Naive B cell (primary cell): Measurements from ENCODE around the gene FAM117A. TPM values are rescaled to one million over a fixed set of nuclear protein-coding genes. Genes with fewer than 3 reads are reported as not detected.
A peak's percentile ranks its signal among the peaks of the same experiment; 100 is the strongest.

Experiments used
- ATAC-seq, 2 donors: fragments of 150-1000 bp; cut with Tn5 transposase; 2 replicates each; pipeline ENCODE4 v1.10.0; 2021; ENCODE audit warnings: low read depth in 2 of 2, mild to moderate bottlenecking in 2 of 2, moderate library complexity in 2 of 2
- DNase-seq: peaks from one replicate; pipeline ENCODE4 v3.0.0; 2022
- H3K27ac Mint-ChIP-seq, 6 donors: one replicate each; pipeline ENCODE4 v1.8.0; 2020 to 2022; ENCODE audit warnings: mild to moderate bottlenecking in 6 of 6, mixed read lengths in 6 of 6, moderate library complexity in 5 of 6, inconsistent platforms in 2 of 6
- H3K27me3 Mint-ChIP-seq, 3 donors: one replicate each; pipeline ENCODE4 v1.8.0; 2021 to 2022; ENCODE audit warnings: mixed read lengths in 3 of 3, mild to moderate bottlenecking in 1 of 3
- H3K36me3 Mint-ChIP-seq, 2 donors: one replicate each; pipeline ENCODE4 v1.8.0; 2020 to 2022; ENCODE audit warnings: mixed read lengths in 2 of 2, inconsistent platforms in 1 of 2, mild to moderate bottlenecking in 1 of 2
- H3K4me1 Mint-ChIP-seq, 3 donors: one replicate each; pipeline ENCODE4 v1.8.0; 2020 to 2022; ENCODE audit warnings: mixed read lengths in 3 of 3, inconsistent platforms in 1 of 3, mild to moderate bottlenecking in 1 of 3, moderate library complexity in 1 of 3
- H3K4me3 Mint-ChIP-seq, 8 donors: one replicate each; pipeline ENCODE4 v1.8.0; 2020 to 2022; ENCODE audit warnings: mild to moderate bottlenecking in 8 of 8, mixed read lengths in 8 of 8, moderate library complexity in 8 of 8, inconsistent platforms in 2 of 8
- H3K9me3 Mint-ChIP-seq, 7 donors: one replicate each; pipeline ENCODE4 v1.8.0; 2020 to 2022; ENCODE audit warnings: mixed read lengths in 7 of 7, mild to moderate bottlenecking in 5 of 7, inconsistent platforms in 2 of 7, moderate library complexity in 1 of 7
- polyA plus RNA-seq, 6 donors: library from polyadenylated mRNA; unstranded; fragments of 300-500 nt; fragmentation: Illumina TruSeq; gene quantifications; one replicate each; pipeline ENCODE4 v1.2.3, GENCODE V29; 2021; ENCODE audit warnings: low read depth in 6 of 6

FAM117A gene
- polyA plus RNA-seq, 6 donors from 2014 or later = 36.4 to 66.0 (median 54.3) TPM

DNA sequence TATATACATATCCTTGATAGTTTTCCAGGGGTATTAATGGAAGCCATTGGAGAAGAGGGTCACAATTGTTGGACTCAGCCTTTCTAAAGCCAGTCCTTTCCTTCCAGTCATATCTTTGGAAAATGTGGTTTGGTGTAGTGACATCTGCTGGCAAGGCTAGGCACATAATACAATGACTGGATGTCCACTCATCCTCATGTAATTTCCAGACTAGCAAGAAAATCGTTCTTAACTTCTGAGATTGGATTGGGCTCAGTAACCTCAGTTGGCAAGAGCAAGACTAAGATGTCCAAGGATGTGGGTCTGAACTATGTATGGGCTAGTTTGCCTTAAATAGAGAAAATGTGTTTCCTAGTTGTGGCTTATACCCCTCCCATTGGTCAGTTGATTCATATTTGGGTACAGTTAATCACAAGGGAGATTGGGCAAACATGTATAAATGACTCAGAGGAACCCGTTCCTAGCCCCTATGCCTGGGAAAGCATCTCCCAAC lies 15.9 kb upstream of the FAM117A start:
- ATAC-seq (peak in 1 of 2 donors; percentile 53), DNase-seq (no peak)
- H3K4me3 Mint-ChIP-seq = peak overlapping the region in 1 of 8 donors; percentile 11
- H3K36me3 Mint-ChIP-seq = no peaks in the 10 kb centered on the region
- no peaks in the 10 kb centered on the region for H3K9me3 Mint-ChIP-seq
- no peak overlapping the region for H3K27ac Mint-ChIP-seq
- H3K4me1 Mint-ChIP-seq = peaks cover 3 to 8% (median 5%) of the 10 kb centered on the region in 3 donors
- no peaks in the 10 kb centered on the region for H3K27me3 Mint-ChIP-seq

DNA sequence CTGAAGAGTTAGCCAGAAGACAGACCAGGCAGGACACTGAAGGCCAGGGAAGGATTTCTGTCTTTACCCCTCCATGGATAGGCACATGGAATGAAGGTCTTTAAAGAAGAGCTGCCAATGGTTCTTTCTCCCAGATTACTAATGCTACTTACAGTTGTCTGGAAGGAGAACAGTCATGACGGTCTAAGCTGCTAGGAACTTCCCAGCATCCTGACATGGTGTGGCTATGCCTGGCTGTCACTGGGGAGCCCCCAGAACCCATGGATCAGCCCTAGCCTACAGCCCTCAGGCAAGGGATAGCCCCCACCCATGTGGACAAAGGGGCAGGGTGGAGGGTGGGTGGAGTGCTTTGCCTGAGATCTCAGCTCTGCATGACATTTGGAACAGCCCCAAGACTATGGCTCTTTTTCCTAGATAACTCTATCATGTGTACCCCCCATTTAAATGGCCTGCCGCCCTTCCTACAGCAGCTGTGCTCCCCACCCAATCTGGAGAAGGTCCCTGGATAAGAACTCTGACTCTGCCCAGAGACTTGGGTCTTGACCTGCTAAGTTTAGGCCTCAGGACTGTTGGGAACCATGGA lies 15.3 kb upstream of the FAM117A start:
- DNase-seq (no peak), ATAC-seq (no peak)
- Mint-ChIP-seq H3K4me3 (no peak overlapping the region), H3K4me1 (peaks cover 3 to 8% (median 5%) of the 10 kb centered on the region in 3 donors), H3K27ac (peak overlapping the region in 2 of 6 donors; percentile 17 to 47), H3K9me3 (no peaks in the 10 kb centered on the region), H3K36me3 (no peaks in the 10 kb centered on the region), H3K27me3 (no peaks in the 10 kb centered on the region)

DNA sequence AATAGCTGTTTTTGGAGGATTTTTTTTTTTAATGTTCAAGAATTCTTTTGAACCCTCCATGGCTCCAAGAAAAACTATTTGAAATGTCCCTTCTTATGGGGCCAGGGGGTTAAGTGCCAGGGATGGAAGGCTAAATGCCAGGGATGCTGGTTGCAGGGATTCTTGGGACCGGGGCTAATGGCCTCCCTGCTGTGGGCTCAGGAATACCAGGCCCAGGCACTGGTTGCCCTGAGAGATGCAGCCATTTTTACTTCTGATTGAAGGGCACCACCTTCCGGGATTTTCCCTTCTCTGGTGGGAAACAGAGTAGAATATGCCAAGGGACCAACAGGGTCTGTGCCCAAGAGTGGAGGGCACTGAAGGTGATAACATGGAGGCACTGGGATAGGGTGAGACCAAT lies 13.6 kb upstream of the FAM117A start:
- Mint-ChIP-seq H3K27ac (no peak overlapping the region), H3K4me3 (no peak overlapping the region), H3K4me1 (peaks cover 3 to 8% (median 5%) of the 10 kb centered on the region in 3 donors), H3K9me3 (no peaks in the 10 kb centered on the region), H3K36me3 (no peaks in the 10 kb centered on the region), H3K27me3 (no peaks in the 10 kb centered on the region)
- DNase-seq = no peak
- ATAC-seq = no peak

DNA sequence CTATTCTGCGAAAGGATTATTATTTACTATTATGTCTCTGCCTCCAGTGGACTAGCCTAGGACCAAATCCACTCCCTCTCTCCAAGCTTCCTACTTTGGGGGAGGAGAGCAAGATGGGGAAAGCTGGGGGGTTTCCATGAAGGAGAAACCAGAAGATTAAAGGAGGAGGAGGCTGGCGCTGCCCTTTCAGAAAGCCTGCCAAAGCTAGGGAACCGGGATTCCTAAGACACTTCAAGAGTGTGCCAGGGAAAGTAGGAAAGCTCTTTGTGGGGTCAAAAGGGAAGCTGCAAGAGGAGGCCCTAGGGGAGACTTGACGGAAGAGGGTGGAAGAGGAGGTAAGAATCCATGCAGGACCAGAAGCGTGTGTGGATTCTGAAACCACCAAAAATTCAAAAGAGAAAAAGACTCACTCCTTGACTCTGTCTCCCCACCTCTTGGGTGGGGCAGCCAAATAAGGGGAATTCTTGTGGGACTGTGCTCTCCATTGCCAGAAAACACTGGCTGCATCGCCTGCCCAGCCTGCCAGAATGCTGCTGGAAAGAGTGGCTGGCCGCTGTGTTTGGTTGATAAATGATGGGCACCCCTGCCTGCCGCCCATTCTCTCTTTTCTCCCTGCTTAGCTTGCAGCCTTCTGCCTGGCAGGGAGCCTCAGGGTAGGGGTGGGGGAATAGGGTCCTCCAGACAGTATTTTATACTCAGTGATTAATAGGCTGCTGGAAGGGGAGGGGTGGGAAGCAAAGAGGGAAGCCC lies 12.8 kb upstream of the FAM117A start:
- H3K4me3 Mint-ChIP-seq = no peak overlapping the region
- H3K36me3 Mint-ChIP-seq = no peaks in the 10 kb centered on the region
- no peaks in the 10 kb centered on the region for H3K9me3 Mint-ChIP-seq
- H3K27ac Mint-ChIP-seq = no peak overlapping the region
- no peaks in the 10 kb centered on the region for H3K27me3 Mint-ChIP-seq
- no peak for DNase-seq
- no peak for ATAC-seq
- H3K4me1 Mint-ChIP-seq = peaks cover 3 to 8% (median 5%) of the 10 kb centered on the region in 3 donors

DNA sequence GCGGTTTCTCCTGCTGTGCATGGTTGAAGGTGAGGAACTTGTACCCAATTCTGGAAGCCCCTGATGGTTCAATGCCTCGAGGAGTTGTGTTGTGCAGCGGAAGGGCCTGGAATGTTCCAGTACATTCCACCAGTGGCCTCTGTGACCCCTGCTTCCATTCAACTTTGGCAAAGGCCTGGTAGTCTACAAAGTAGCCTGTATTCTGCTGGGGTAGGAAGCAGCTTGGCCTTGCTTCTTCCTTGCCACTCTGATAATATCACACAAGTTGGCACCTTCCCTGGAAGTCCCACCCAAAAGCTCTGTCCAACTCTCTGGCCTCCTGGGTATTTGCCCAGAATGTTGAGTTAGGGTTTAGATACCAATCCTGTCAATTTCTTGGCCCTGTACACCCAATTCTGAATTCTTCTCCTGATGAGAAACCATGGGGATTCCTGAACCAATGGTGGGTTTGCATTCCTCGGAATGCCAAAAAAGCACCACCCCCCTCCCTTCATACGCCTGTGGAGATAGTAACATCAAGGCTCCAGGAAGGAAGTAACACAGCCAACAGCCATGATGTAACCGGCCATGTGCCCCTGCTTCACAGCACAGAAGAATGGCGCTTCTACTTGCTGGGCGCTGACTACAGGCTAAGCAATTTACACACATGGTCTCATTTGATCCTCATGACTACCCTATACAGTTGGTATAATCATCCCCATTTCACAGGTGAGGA lies 11.8 kb upstream of the FAM117A start:
- no peaks in the 10 kb centered on the region for H3K27me3 Mint-ChIP-seq
- ATAC-seq (no peak), DNase-seq (no peak)
- no peak overlapping the region for H3K27ac Mint-ChIP-seq
- no peaks in the 10 kb centered on the region for H3K36me3 Mint-ChIP-seq
- H3K4me3 Mint-ChIP-seq = no peak overlapping the region
- peaks cover 3 to 8% (median 5%) of the 10 kb centered on the region in 3 donors for H3K4me1 Mint-ChIP-seq
- H3K9me3 Mint-ChIP-seq = no peaks in the 10 kb centered on the region

DNA sequence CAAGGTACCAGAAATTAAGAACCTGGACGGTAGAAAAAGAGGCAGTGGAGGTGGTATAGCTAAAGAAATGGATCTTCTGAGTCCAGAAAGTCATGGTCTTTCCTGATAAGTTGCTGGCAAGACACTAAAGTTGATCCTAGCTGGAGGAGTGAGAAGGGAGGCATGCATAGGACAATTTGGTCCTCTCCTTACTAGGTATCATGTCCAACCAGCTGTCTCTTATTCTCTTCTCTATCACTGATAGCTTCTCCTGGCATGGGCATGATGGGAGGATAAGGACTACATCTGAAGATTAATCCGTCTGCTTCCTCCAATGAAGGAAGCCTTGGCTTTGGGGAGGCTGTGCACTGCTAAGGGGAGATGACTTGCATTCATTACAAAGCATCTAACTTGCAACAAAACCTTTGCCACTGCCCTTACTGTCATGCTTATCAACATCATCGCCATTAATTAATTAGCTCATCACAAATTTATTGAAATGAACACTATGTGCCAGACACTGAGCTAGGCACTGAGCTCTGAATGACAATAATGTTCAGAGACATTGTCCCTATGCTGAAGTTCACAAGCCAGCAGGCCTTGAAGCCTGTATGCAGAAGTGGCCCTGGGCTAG lies 3.1 kb upstream of the FAM117A start:
- H3K27ac Mint-ChIP-seq = no peak overlapping the region
- no peak for ATAC-seq

DNA sequence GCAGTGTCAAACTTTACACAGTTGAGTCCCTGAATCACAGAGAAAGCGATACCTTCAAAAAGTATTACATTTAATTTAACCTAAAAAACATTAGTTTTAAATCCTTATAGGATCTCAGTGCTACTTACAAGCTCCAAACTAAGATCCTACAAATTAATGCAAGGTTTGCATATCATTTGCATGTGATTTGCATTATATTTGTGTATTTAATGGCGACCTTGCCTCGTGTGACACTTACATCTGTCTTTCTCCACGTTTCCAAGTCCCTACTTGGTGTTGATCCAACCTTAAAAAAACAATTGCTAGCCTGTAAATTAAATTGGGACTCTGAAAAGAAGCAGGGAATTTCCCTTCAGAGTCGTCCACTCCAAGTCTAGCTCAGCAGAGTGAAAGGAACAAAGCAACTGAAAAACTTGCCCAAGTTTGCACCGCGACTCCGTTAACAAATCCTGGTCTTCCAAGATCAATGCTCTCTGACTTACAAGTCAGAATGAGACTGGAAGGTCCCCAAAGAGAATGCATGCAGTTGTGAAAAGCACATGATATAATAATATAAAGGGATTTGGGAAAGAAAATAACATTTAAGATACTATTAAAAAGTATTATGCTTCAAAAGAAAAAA lies 739 bp upstream of the FAM117A start:
- H3K9me3 Mint-ChIP-seq = peaks cover 0 to 3% (median 0%) of the 10 kb centered on the region in 7 donors
- DNase-seq (no peak), ATAC-seq (no peak)
- no peaks in the 10 kb centered on the region for H3K27me3 Mint-ChIP-seq
- H3K4me1 Mint-ChIP-seq = peaks cover 39 to 45% (median 44%) of the 10 kb centered on the region in 3 donors
- H3K36me3 Mint-ChIP-seq = no peaks in the 10 kb centered on the region
- peak overlapping the region; percentile 74 to 95 (median 88) for H3K4me3 Mint-ChIP-seq
- peak overlapping the region; percentile 58 to 95 (median 90) for H3K27ac Mint-ChIP-seq

More for the DNA sequence above, 3.1 kb upstream of the FAM117A start:
- no peaks in the 10 kb centered on the region for H3K36me3 Mint-ChIP-seq
- H3K27me3 Mint-ChIP-seq = no peaks in the 10 kb centered on the region
- H3K9me3 Mint-ChIP-seq = peaks cover 0 to 3% (median 0%) of the 10 kb centered on the region in 7 donors
- H3K4me1 Mint-ChIP-seq = peaks cover 21 to 23% (median 22%) of the 10 kb centered on the region in 3 donors
- no peak overlapping the region for H3K4me3 Mint-ChIP-seq
- no peak for DNase-seq

DNA sequence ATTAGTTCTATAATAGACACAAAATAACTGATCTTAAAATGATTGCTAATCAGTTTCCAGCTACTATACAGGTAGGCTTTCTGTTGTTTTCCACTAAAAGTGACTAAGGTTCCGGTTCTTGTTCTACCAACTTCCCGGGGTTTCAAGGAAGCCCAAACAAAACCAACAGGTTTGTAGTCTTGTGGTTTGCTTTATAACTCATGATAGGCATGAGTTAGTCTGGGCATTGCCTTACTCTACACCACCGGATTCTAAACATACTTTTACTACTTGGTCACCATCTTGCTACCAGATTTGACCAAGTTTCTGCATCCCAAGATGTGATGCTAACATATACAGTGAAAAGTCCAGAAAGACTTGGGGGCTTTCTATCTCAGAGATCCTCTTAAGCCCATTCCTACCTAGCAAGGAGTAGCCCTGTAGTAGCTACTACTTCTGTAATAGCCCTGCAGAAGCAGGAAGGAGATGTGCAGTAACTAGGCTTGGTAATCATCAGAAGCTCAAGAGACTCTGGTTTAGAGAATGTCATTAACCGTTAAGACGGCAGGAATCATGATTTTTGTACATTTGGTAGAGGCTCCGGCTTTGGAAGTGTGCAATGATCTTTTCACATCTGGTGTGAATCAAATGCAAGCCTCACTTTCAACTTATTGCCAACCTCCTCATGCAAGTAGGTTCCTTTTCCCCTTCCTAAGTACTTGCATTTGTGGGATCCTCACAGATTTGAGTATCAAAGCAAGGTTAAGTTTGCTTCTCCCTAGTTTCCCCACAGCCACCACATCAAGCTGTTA lies 1.6 kb downstream of the FAM117A start:
- H3K36me3 Mint-ChIP-seq = no peaks in the 10 kb centered on the region
- peak overlapping the region in 5 of 6 donors; percentile 72 to 94 (median 85) for H3K27ac Mint-ChIP-seq
- H3K4me1 Mint-ChIP-seq = peaks cover 49 to 59% (median 52%) of the 10 kb centered on the region in 3 donors
- H3K4me3 Mint-ChIP-seq = peak overlapping the region; percentile 74 to 99 (median 93)
- peaks cover 0 to 3% (median 0%) of the 10 kb centered on the region in 7 donors for H3K9me3 Mint-ChIP-seq
- ATAC-seq = no peak
- no peaks in the 10 kb centered on the region for H3K27me3 Mint-ChIP-seq
- DNase-seq = no peak

DNA sequence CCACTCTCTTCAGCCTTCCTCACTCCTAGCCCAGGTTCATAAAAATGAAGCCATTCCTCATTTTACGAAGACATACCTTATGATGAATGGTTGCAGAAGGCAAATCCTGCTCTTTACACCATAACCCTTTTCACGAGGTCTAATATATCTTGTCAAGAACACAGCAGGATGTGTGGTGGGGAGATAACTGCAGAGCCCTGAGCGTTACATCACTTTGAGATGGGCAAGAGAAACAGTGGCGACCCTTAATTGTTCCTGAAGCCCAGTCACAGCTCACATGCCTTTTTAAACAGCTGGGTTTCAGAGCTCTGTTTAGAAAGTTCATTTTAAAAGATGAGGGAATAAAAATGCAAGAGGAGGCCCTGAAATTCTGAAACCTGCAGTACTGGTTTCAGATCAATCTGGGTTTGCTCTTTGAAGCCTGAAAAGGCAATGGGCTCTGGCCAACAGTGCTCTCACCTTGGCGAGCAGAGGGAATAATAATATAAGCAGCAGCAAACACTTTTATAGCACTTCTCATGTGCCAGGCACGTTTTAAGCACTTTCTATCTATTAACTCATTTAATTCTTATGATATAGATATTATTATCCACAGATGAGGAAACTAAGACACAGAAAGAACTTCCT lies 2.9 kb downstream of the FAM117A start:
- Mint-ChIP-seq H3K4me3 (peak overlapping the region in 4 of 8 donors; percentile 47 to 92 (median 60)), H3K4me1 (peaks cover 52 to 71% (median 63%) of the 10 kb centered on the region in 3 donors), H3K27me3 (no peaks in the 10 kb centered on the region), H3K36me3 (no peaks in the 10 kb centered on the region), H3K27ac (peak overlapping the region in 5 of 6 donors; percentile 44 to 91 (median 64)), H3K9me3 (peaks cover 0 to 3% (median 0%) of the 10 kb centered on the region in 7 donors)
- no peak for ATAC-seq
- DNase-seq = no peak

DNA sequence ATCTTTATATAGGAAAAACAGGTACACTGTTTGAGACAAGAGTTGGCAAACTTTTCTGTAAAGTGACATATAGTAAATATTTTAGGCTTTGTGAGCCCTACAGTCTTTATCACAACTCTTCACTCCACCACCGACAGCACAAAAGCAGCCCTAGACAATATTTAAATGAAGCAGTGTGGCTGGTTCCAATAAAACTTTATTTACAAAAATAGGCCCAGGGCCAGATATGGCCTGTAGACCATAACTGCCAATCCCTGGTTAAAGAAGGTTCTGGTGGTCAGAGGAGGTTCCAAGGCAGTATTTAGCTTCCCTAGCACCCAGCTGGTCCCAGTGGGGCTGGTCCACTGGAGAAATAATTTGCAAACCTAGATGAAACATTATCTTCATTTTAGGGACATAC lies 3.6 kb downstream of the FAM117A start:
- peak overlapping the region in 2 of 8 donors; percentile 44 to 74 for H3K4me3 Mint-ChIP-seq

DNA sequence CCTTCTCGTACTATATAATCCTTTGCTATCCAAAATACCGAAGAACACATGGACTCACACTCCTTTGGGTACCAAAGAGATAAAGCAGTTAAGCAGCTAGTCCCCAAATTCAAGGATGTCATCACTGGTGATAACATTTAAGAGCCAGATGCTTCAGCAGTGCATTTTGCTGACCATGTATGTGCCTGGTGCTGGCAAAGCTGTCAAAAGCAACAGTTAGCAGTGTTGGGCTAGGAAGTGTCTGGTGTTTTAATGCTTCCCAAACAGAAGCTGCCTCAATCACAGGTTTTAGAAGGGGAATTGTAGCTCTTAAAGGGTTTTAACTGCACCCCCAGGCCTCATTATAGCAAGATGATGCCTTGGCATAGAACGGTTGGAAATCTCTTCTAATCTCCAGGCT lies 4.7 kb downstream of the FAM117A start:
- Mint-ChIP-seq H3K27me3 (no peaks in the 10 kb centered on the region), H3K27ac (peak overlapping the region in 1 of 6 donors; percentile 59), H3K4me1 (peaks cover 59 to 76% (median 69%) of the 10 kb centered on the region in 3 donors), H3K9me3 (peaks cover 0 to 1% (median 0%) of the 10 kb centered on the region in 7 donors), H3K4me3 (peak overlapping the region in 1 of 8 donors; percentile 36), H3K36me3 (no peaks in the 10 kb centered on the region)
- ATAC-seq (no peak), DNase-seq (no peak)

More for the DNA sequence above, 3.6 kb downstream of the FAM117A start:
- no peak for DNase-seq
- no peaks in the 10 kb centered on the region for H3K36me3 Mint-ChIP-seq
- no peak for ATAC-seq
- peaks cover 0 to 3% (median 0%) of the 10 kb centered on the region in 7 donors for H3K9me3 Mint-ChIP-seq
- H3K4me1 Mint-ChIP-seq = peaks cover 59 to 79% (median 71%) of the 10 kb centered on the region in 3 donors
- H3K27me3 Mint-ChIP-seq = no peaks in the 10 kb centered on the region
- peak overlapping the region in 4 of 6 donors; percentile 2 to 64 (median 32) for H3K27ac Mint-ChIP-seq
